ENCODE results near the gene NT5C1B.

The NT5C1B gene

GRCh38 chr2:18548621-18549020, 40.7 kb downstream of the NT5C1B start:
- no peak for DNase-seq

- peak; percentile 54 for DNase-seq
Observed at GRCh38 chr2:18546567-18546966, 42.8 kb downstream of the NT5C1B start.

GRCh38 chr2:18545384-18545783, 44.0 kb downstream of the NT5C1B start:
- DNase-seq: no peak

GRCh38 chr2:18544171-18544570, 45.2 kb downstream of the NT5C1B start:
- DNase-seq: no peak

- no peak for DNase-seq
Observed at GRCh38 chr2:18540872-18541271, 48.5 kb downstream of the NT5C1B start.

GRCh38 chr2:18536697-18537096, 52.7 kb downstream of the NT5C1B start:
- DNase-seq: no peak

GRCh38 chr2:18536100-18536499, 53.3 kb downstream of the NT5C1B start:
- no peak for DNase-seq

- DNase-seq: no peak
Observed at GRCh38 chr2:18531194-18531593, 58.2 kb downstream of the NT5C1B start.

GRCh38 chr2:18527822-18528221, 61.5 kb downstream of the NT5C1B start:
- no peak for DNase-seq

GRCh38 chr2:18527326-18527725, 62.0 kb downstream of the NT5C1B start:
- no peak for DNase-seq

GRCh38 chr2:18526429-18526828, 62.9 kb downstream of the NT5C1B start:
- DNase-seq: no peak

GRCh38 chr2:18525852-18526251, 63.5 kb downstream of the NT5C1B start:
- DNase-seq: no peak

GRCh38 chr2:18525236-18525635, 64.1 kb downstream of the NT5C1B start:
- no peak for DNase-seq

GRCh38 chr2:18522484-18523146, 66.8 kb downstream of the NT5C1B start:
- no peak for DNase-seq

GRCh38 chr2:18520451-18521425, 68.6 kb downstream of the NT5C1B start:
- peak; percentile 60 for DNase-seq

GRCh38 chr2:18519914-18520450, 69.4 kb downstream of the NT5C1B start:
- no peak for DNase-seq

GRCh38 chr2:18518116-18519111, 71.0 kb downstream of the NT5C1B start:
- peak; percentile 5 for DNase-seq

- DNase-seq: no peak
Observed at GRCh38 chr2:18517386-18517785, 72.0 kb downstream of the NT5C1B start.

- DNase-seq: no peak
Observed at GRCh38 chr2:18516112-18516511, 73.3 kb downstream of the NT5C1B start.

- DNase-seq: no peak
Observed at GRCh38 chr2:18514526-18515461, 74.6 kb downstream of the NT5C1B start.

Data from NCI-H2029 treated with DMSO at 0.1 percent for 48 hours (cell line).